Calu3 (cell line): ENCODE data around the gene STK17B. TPM values are rescaled to one million over a fixed set of nuclear protein-coding genes. Genes with fewer than 3 reads are reported as not detected.

Experiments
- BruUV-seq: library from RNA; stranded (reverse); fragments of 400-500 nt; replicated peaks from 2 replicates; lab custom pipeline; 2021; lab: Mats Ljungman, UMichigan
- CTCF ChIA-PET: fragments of 300-600 bp; sonication (Branson Sonifier 250); formaldehyde crosslinking; loops from one replicate; lab custom pipeline; 2022; ENCODE audit warnings: antibody characterized with exemption; lab: Charles Lee
- DNase-seq: peaks from one replicate; pipeline ENCODE4 v3.0.0; 2022
- H3K27ac Mint-ChIP-seq: one replicate; pipeline ENCODE4 v1.8.0; 2022; ENCODE audit warnings: mixed read lengths; ENCODE audit not compliant: unreplicated experiment
- H3K27me3 Mint-ChIP-seq: one replicate; pipeline ENCODE4 v1.8.0; 2022; ENCODE audit warnings: mixed read lengths; ENCODE audit not compliant: unreplicated experiment
- H3K36me3 Mint-ChIP-seq: one replicate; pipeline ENCODE4 v1.8.0; 2022; ENCODE audit warnings: mild to moderate bottlenecking, moderate library complexity, mixed read lengths; ENCODE audit not compliant: insufficient read depth, unreplicated experiment
- H3K4me1 Mint-ChIP-seq: one replicate; pipeline ENCODE4 v1.8.0; 2022; ENCODE audit warnings: mild to moderate bottlenecking, low read depth, mixed read lengths; ENCODE audit not compliant: unreplicated experiment
- H3K4me3 Mint-ChIP-seq: one replicate; pipeline ENCODE4 v1.8.0; 2022; ENCODE audit warnings: mild to moderate bottlenecking, low read depth, moderate library complexity, mixed read lengths; ENCODE audit not compliant: unreplicated experiment
- H3K9me3 Mint-ChIP-seq: one replicate; pipeline ENCODE4 v1.8.0; 2022; ENCODE audit warnings: low read depth, mixed read lengths; ENCODE audit not compliant: unreplicated experiment
- CTCF ChIP-seq: fragments of 200-600 bp; IDR thresholded peaks from one replicate; pipeline ENCODE4 v1.8.0; 2022; ENCODE audit warnings: antibody characterized with exemption; ENCODE audit not compliant: unreplicated experiment
- intact Hi-C: fragments of 100-400 bp; cut with micrococcal nuclease; formaldehyde crosslinking; loops from one replicate; pipeline ENCODE4 v1.10.0; 2022; ENCODE audit not compliant: unreplicated experiment
- total RNA-seq: library from RNA; stranded (reverse); gene quantifications from 2 replicates; pipeline ENCODE4 v1.2.3, GENCODE V29; 2022

STK17B gene
- total RNA-seq, 1 experiment from 2014 or later = 38.5 TPM

GRCh38 chr2:196130039-196130825, 41.1 kb downstream of the STK17B start:
- H3K9me3 Mint-ChIP-seq = peaks cover 17% of the 10 kb centered on the region

GRCh38 chr2:196128749-196129148, 42.6 kb downstream of the STK17B start:
- Mint-ChIP-seq H3K9me3 (peaks cover 17% of the 10 kb centered on the region), H3K4me3 (no peak overlapping the region), H3K4me1 (peaks cover 7% of the 10 kb centered on the region), H3K27me3 (no peaks in the 10 kb centered on the region), H3K27ac (no peak overlapping the region), H3K36me3 (peaks cover 34% of the 10 kb centered on the region)
- no TSS peak for BruUV-seq
- intact Hi-C loops = no loop called here
- no peak for DNase-seq
- TF ChIP-seq CTCF = no peak
- CTCF ChIA-PET = no interaction called here

More at GRCh38 chr2:196130039-196130825, 41.1 kb downstream of the STK17B start:
- no TSS peak for BruUV-seq
- Mint-ChIP-seq H3K4me1 (no peaks in the 10 kb centered on the region), H3K36me3 (peaks cover 41% of the 10 kb centered on the region), H3K27me3 (no peaks in the 10 kb centered on the region), H3K4me3 (no peak overlapping the region), H3K27ac (no peak overlapping the region)
- intact Hi-C loops = no loop called here
- CTCF ChIA-PET = interaction anchor here (0.7 kb wide), 1 partner anchor 1163 kb away, joined by 4 read pairs; no protein-coding TSS in a partner anchor
- DNase-seq = no peak
- no peak for TF ChIP-seq CTCF

GRCh38 chr2:196125596-196125995, 45.8 kb downstream of the STK17B start:
- Mint-ChIP-seq H3K4me1 (peaks cover 14% of the 10 kb centered on the region), H3K4me3 (no peak overlapping the region), H3K27me3 (no peaks in the 10 kb centered on the region), H3K27ac (no peak overlapping the region), H3K9me3 (peaks cover 8% of the 10 kb centered on the region), H3K36me3 (peaks cover 8% of the 10 kb centered on the region)
- BruUV-seq = no TSS peak
- no peak for DNase-seq
- intact Hi-C loops = no loop called here
- CTCF ChIA-PET = no interaction called here
- no peak for TF ChIP-seq CTCF

- intact Hi-C loops = no loop called here
- H3K27ac Mint-ChIP-seq = no peak overlapping the region
- no peaks in the 10 kb centered on the region for H3K36me3 Mint-ChIP-seq
- H3K9me3 Mint-ChIP-seq = peaks cover 2% of the 10 kb centered on the region
- H3K4me3 Mint-ChIP-seq = no peak overlapping the region
- peaks cover 14% of the 10 kb centered on the region for H3K4me1 Mint-ChIP-seq
- CTCF ChIA-PET = interaction anchor here (0.7 kb wide), 1 partner anchor 17 kb away, joined by 3 read pairs; no protein-coding TSS in a partner anchor
- TF ChIP-seq CTCF = no peak
- no peak for DNase-seq
- no TSS peak for BruUV-seq
- no peaks in the 10 kb centered on the region for H3K27me3 Mint-ChIP-seq
Measured at GRCh38 chr2:196123679-196124373, 47.6 kb downstream of the STK17B start.
